Measurements from ENCODE around the gene CDH16. TPM values are rescaled to one million over a fixed set of nuclear protein-coding genes. Genes with fewer than 3 reads are reported as not detected.
"Not testable (repeated sequence)": the region's sequence is repeated elsewhere in the genome, so short reads cannot be mapped to it uniquely, and the experiment has no call there.

Gene CDH16
- total RNA-seq, 4 donors from 2014 or later, result 0.20 to 2.4 (median 1.8) TPM; not detected in 1

- Histone ChIP-seq H3K4me1 (peaks cover 7 to 36% (median 26%) of the 10 kb centered on the region in 4 donors), H3K4me3 (peak overlapping the region in 1 of 4 donors; percentile 43), H3K9me3 (no peaks in the 10 kb centered on the region), H3K36me3 (no peaks in the 10 kb centered on the region), H3K27me3 (no peaks in the 10 kb centered on the region), H3K27ac (peak overlapping the region; percentile 84 to 86 (median 85))
- peak; percentile 79 for DNase-seq
- in situ Hi-C loops (cut with MboI; ENCODE audit: low pct_ligation_motif_present in 1 of 4, low pct_unique_long_range_greater_than_20kb in 1 of 4, low sequenced_read_pairs in 3 of 4) (loop anchor here (25.0 kb wide), 1 partner anchor 460 kb away; no protein-coding TSS in a partner anchor), intact Hi-C loops (cut with DNase I; ENCODE audit: low total_unique reads) (no loop called here)
- TF ChIP-seq CTCF (IDR thresholded peaks at IDR 0.05), result no peak
- TF ChIP-seq POLR2AphosphoS5 (IDR thresholded peaks at IDR 0.05), result peak in 2 of 3 donors; percentile 57 to 65
- peak; percentile 48 for TF ChIP-seq POLR2A (IDR thresholded peaks at IDR 0.05)
- WGBS, 2 donors (ENCODE audit: low coverage in 1 of 2), result 47 to 61% methylated on average over 2 to 3 of the region's 3 CpGs
Observed at GRCh38 chr16:66871840-66872239, 46.8 kb downstream of the CDH16 start.

GRCh38 chr16:66871363-66871762 lies 47.3 kb downstream of the CDH16 start:
- WGBS, 2 donors (ENCODE audit: low coverage in 1 of 2), result 45 to 63% methylated on average over 1 to 2 of the region's 2 CpGs
- H3K27me3 ChIP-seq; intact Hi-C loops (cut with DNase I; ENCODE audit: low total_unique reads); H3K9me3 ChIP-seq; H3K36me3 ChIP-seq; DNase-seq; H3K4me3 ChIP-seq: not testable (repeated sequence)
- H3K27ac ChIP-seq, result peak overlapping the region; percentile 84 to 86 (median 85)
- in situ Hi-C loops (cut with MboI; ENCODE audit: low pct_ligation_motif_present in 1 of 4, low pct_unique_long_range_greater_than_20kb in 1 of 4, low sequenced_read_pairs in 3 of 4), result loop anchor here (25.0 kb wide), 1 partner anchor 459 kb away; no protein-coding TSS in a partner anchor
- peaks cover 7 to 36% (median 26%) of the 10 kb centered on the region in 4 donors for H3K4me1 ChIP-seq

- in situ Hi-C loops (cut with MboI; ENCODE audit: low pct_ligation_motif_present in 1 of 4, low pct_unique_long_range_greater_than_20kb in 1 of 4, low sequenced_read_pairs in 3 of 4), result loop anchor here (25.0 kb wide), 1 partner anchor 457 kb away; no protein-coding TSS in a partner anchor
- Histone ChIP-seq H3K27me3 (no peaks in the 10 kb centered on the region), H3K36me3 (no peaks in the 10 kb centered on the region), H3K27ac (no peak overlapping the region), H3K9me3 (no peaks in the 10 kb centered on the region), H3K4me1 (peaks cover 7 to 36% (median 26%) of the 10 kb centered on the region in 4 donors), H3K4me3 (no peak overlapping the region)
- TF ChIP-seq POLR2AphosphoS5 (IDR thresholded peaks at IDR 0.05) (no peak), EP300 (IDR thresholded peaks at IDR 0.05; ENCODE audit: low read depth) (no peak)
- intact Hi-C loops (cut with DNase I; ENCODE audit: low total_unique reads), result loop anchor here (5.0 to 10.0 kb wide), 2 partner anchors 145 to 262 kb away; no protein-coding TSS in a partner anchor
- 93% methylated on average over 1 of the region's 1 CpG; no CpG with 5 or more reads in 1 of the 2 donors for WGBS, 2 donors (ENCODE audit: low coverage in 1 of 2)
- no peak for DNase-seq
Observed at GRCh38 chr16:66869424-66869823, 49.3 kb downstream of the CDH16 start.

- Histone ChIP-seq H3K27me3 (no peaks in the 10 kb centered on the region), H3K36me3 (no peaks in the 10 kb centered on the region), H3K9me3 (no peaks in the 10 kb centered on the region), H3K27ac (no peak overlapping the region), H3K4me3 (no peak overlapping the region), H3K4me1 (peaks cover 0 to 3% (median 2%) of the 10 kb centered on the region in 4 donors)
- intact Hi-C loops (cut with DNase I; ENCODE audit: low total_unique reads), result loop anchor here (10.0 kb wide), 1 partner anchor 139 kb away; no protein-coding TSS in a partner anchor
- in situ Hi-C loops (cut with MboI; ENCODE audit: low pct_ligation_motif_present in 1 of 4, low pct_unique_long_range_greater_than_20kb in 1 of 4, low sequenced_read_pairs in 3 of 4), result loop anchor here (25.0 kb wide), 1 partner anchor 451 kb away; no protein-coding TSS in a partner anchor
- DNase-seq, result no peak
- TF ChIP-seq POLR2AphosphoS5 (IDR thresholded peaks at IDR 0.05) (no peak), POLR2A (IDR thresholded peaks at IDR 0.05) (no peak), CTCF (IDR thresholded peaks at IDR 0.05) (no peak), EP300 (IDR thresholded peaks at IDR 0.05; ENCODE audit: low read depth) (no peak)
Observed at GRCh38 chr16:66863707-66864106, 55.0 kb downstream of the CDH16 start.

- H3K27me3 ChIP-seq, result no peaks in the 10 kb centered on the region
- TF ChIP-seq POLR2AphosphoS5 (IDR thresholded peaks at IDR 0.05), result no peak
- TF ChIP-seq CTCF (IDR thresholded peaks at IDR 0.05), result no peak
- TF ChIP-seq EP300 (IDR thresholded peaks at IDR 0.05; ENCODE audit: low read depth), result no peak
- no peak for TF ChIP-seq POLR2A (IDR thresholded peaks at IDR 0.05)
- in situ Hi-C loops (cut with MboI; ENCODE audit: low pct_ligation_motif_present in 1 of 4, low pct_unique_long_range_greater_than_20kb in 1 of 4, low sequenced_read_pairs in 3 of 4), result loop anchor here (25.0 kb wide), 1 partner anchor 450 kb away; no protein-coding TSS in a partner anchor
- 86 to 100% methylated on average over 1 to 8 of the region's 8 CpGs for WGBS, 2 donors (ENCODE audit: low coverage in 1 of 2)
- DNase-seq, result no peak
- H3K36me3 ChIP-seq, result no peaks in the 10 kb centered on the region
- no peak overlapping the region for H3K27ac ChIP-seq
- no peaks in the 10 kb centered on the region for H3K9me3 ChIP-seq
- H3K4me1 ChIP-seq, result peaks cover 0 to 3% (median 0%) of the 10 kb centered on the region in 4 donors
- H3K4me3 ChIP-seq, result no peak overlapping the region
- intact Hi-C loops (cut with DNase I; ENCODE audit: low total_unique reads), result loop anchor here (10.0 kb wide), 1 partner anchor 137 kb away; no protein-coding TSS in a partner anchor
Observed at GRCh38 chr16:66862023-66862520, 56.6 kb downstream of the CDH16 start.
